Dendritic cell treated with granulocyte-macrophage colony-stimulating factor and Interleukin-4, amounts not matched to agents 40 ng/mL and 50 ng/mL, for 4 days (primary cell): ENCODE results near the gene TUFT1.
A peak's percentile ranks its signal among the peaks of the same experiment; 100 is the strongest.
"Not testable (repeated sequence)": the region's sequence is repeated elsewhere in the genome, so short reads cannot be mapped to it uniquely, and the experiment has no call there.

Experiments used
- H3K27ac Mint-ChIP-seq: one replicate; pipeline ENCODE4 v1.8.0; 2022; ENCODE audit warnings: mild to moderate bottlenecking, mixed read lengths
- H3K27me3 Mint-ChIP-seq: one replicate; pipeline ENCODE4 v1.8.0; 2022; ENCODE audit warnings: mild to moderate bottlenecking, mixed read lengths
- H3K36me3 Mint-ChIP-seq: one replicate; pipeline ENCODE4 v1.8.0; 2022; ENCODE audit warnings: low read depth, mixed read lengths
- H3K4me1 Mint-ChIP-seq: one replicate; pipeline ENCODE4 v1.8.0; 2022; ENCODE audit warnings: low read depth, mixed read lengths
- H3K4me3 Mint-ChIP-seq: one replicate; pipeline ENCODE4 v1.8.0; 2022; ENCODE audit warnings: mild to moderate bottlenecking, moderate library complexity, mixed read lengths
- H3K9me3 Mint-ChIP-seq: one replicate; pipeline ENCODE4 v1.8.0; 2022; ENCODE audit warnings: mixed read lengths
- intact Hi-C: fragments of 100-400 bp; cut with micrococcal nuclease; formaldehyde crosslinking; loops from one replicate; pipeline ENCODE4 v1.15.0; 2022

TUFT1 gene

GRCh38 chr1:151585622-151586021 is 45.5 kb downstream of the TUFT1 start:
- Mint-ChIP-seq H3K4me3 (no peak overlapping the region), H3K36me3 (no peaks in the 10 kb centered on the region), H3K4me1 (no peaks in the 10 kb centered on the region), H3K27me3 (peaks cover 2% of the 10 kb centered on the region), H3K27ac (no peak overlapping the region), H3K9me3 (peaks cover 4% of the 10 kb centered on the region)
- intact Hi-C loops: no loop called here

GRCh38 chr1:151590961-151591360 is 50.9 kb downstream of the TUFT1 start:
- intact Hi-C loops: no loop called here
- Mint-ChIP-seq H3K9me3 (peaks cover 15% of the 10 kb centered on the region), H3K4me1 (peaks cover 13% of the 10 kb centered on the region), H3K27me3 (peaks cover 2% of the 10 kb centered on the region), H3K4me3 (no peak overlapping the region), H3K27ac (no peak overlapping the region), H3K36me3 (no peaks in the 10 kb centered on the region)

GRCh38 chr1:151593730-151594129 is 53.6 kb downstream of the TUFT1 start:
- H3K36me3 Mint-ChIP-seq: no peaks in the 10 kb centered on the region
- H3K27me3 Mint-ChIP-seq: peaks cover 4% of the 10 kb centered on the region
- peak overlapping the region; percentile 37 for H3K27ac Mint-ChIP-seq
- H3K9me3 Mint-ChIP-seq: peaks cover 15% of the 10 kb centered on the region
- peak overlapping the region; percentile 59 for H3K4me3 Mint-ChIP-seq
- intact Hi-C loops: no loop called here
- H3K4me1 Mint-ChIP-seq: peaks cover 13% of the 10 kb centered on the region

- peak overlapping the region; percentile 37 for H3K27ac Mint-ChIP-seq
- H3K4me1 Mint-ChIP-seq: peaks cover 13% of the 10 kb centered on the region
- peaks cover 4% of the 10 kb centered on the region for H3K27me3 Mint-ChIP-seq
- intact Hi-C loops: no loop called here
- H3K36me3 Mint-ChIP-seq: no peaks in the 10 kb centered on the region
- peaks cover 15% of the 10 kb centered on the region for H3K9me3 Mint-ChIP-seq
- peak overlapping the region; percentile 59 for H3K4me3 Mint-ChIP-seq
These were observed 54.1 kb downstream of the TUFT1 start for GRCh38 chr1:151594143-151594625.

GRCh38 chr1:151596166-151596953 is 56.3 kb downstream of the TUFT1 start:
- Mint-ChIP-seq H3K4me1 (peaks cover 13% of the 10 kb centered on the region), H3K4me3 (no peak overlapping the region), H3K9me3 (peaks cover 3% of the 10 kb centered on the region), H3K36me3 (no peaks in the 10 kb centered on the region), H3K27me3 (peaks cover 2% of the 10 kb centered on the region), H3K27ac (no peak overlapping the region)
- intact Hi-C loops: no loop called here

GRCh38 chr1:151602550-151602949 is 62.4 kb downstream of the TUFT1 start:
- H3K4me3 Mint-ChIP-seq, H3K36me3 Mint-ChIP-seq, intact Hi-C loops, H3K9me3 Mint-ChIP-seq, H3K27me3 Mint-ChIP-seq, H3K27ac Mint-ChIP-seq: not testable (repeated sequence)
- H3K4me1 Mint-ChIP-seq: peaks cover 13% of the 10 kb centered on the region

GRCh38 chr1:151604291-151604690 is 64.2 kb downstream of the TUFT1 start:
- Mint-ChIP-seq H3K4me3 (no peak overlapping the region), H3K27me3 (peaks cover 4% of the 10 kb centered on the region), H3K27ac (no peak overlapping the region), H3K36me3 (no peaks in the 10 kb centered on the region), H3K9me3 (no peaks in the 10 kb centered on the region), H3K4me1 (peaks cover 22% of the 10 kb centered on the region)
- intact Hi-C loops: no loop called here

- Mint-ChIP-seq H3K4me3 (no peak overlapping the region), H3K27me3 (peaks cover 4% of the 10 kb centered on the region), H3K27ac (peak overlapping the region; percentile 16), H3K36me3 (no peaks in the 10 kb centered on the region), H3K4me1 (peaks cover 23% of the 10 kb centered on the region), H3K9me3 (no peaks in the 10 kb centered on the region)
- intact Hi-C loops: no loop called here
These were observed 66.3 kb downstream of the TUFT1 start for GRCh38 chr1:151606384-151606783.

- H3K27me3 Mint-ChIP-seq: peaks cover 4% of the 10 kb centered on the region
- H3K27ac Mint-ChIP-seq: peak overlapping the region; percentile 16
These were observed 66.7 kb downstream of the TUFT1 start for GRCh38 chr1:151606857-151607256.

GRCh38 chr1:151610142-151610541 is 70.0 kb downstream of the TUFT1 start:
- H3K36me3 Mint-ChIP-seq: peaks cover 23% of the 10 kb centered on the region
- H3K4me3 Mint-ChIP-seq: no peak overlapping the region
- intact Hi-C loops: loop anchor here (10.0 kb wide), 1 partner anchor 55 kb away; no protein-coding TSS in a partner anchor
- H3K9me3 Mint-ChIP-seq: no peaks in the 10 kb centered on the region
- peaks cover 46% of the 10 kb centered on the region for H3K4me1 Mint-ChIP-seq
- H3K27ac Mint-ChIP-seq: no peak overlapping the region
- peaks cover 2% of the 10 kb centered on the region for H3K27me3 Mint-ChIP-seq

More at GRCh38 chr1:151606857-151607256, 66.7 kb downstream of the TUFT1 start:
- Mint-ChIP-seq H3K4me3 (no peak overlapping the region), H3K36me3 (no peaks in the 10 kb centered on the region), H3K4me1 (peaks cover 26% of the 10 kb centered on the region), H3K9me3 (no peaks in the 10 kb centered on the region)
- intact Hi-C loops: no loop called here

GRCh38 chr1:151611288-151611790 is 71.2 kb downstream of the TUFT1 start:
- H3K27ac Mint-ChIP-seq: peak overlapping the region; percentile 92
- peak overlapping the region; percentile 97 for H3K4me3 Mint-ChIP-seq
- H3K36me3 Mint-ChIP-seq: peaks cover 30% of the 10 kb centered on the region
- no peaks in the 10 kb centered on the region for H3K9me3 Mint-ChIP-seq
- intact Hi-C loops: loop anchor here (10.0 kb wide), 1 partner anchor 53 kb away; no protein-coding TSS in a partner anchor
- peaks cover 57% of the 10 kb centered on the region for H3K4me1 Mint-ChIP-seq
- peaks cover 2% of the 10 kb centered on the region for H3K27me3 Mint-ChIP-seq

- Mint-ChIP-seq H3K27me3 (peaks cover 2% of the 10 kb centered on the region), H3K4me1 (peaks cover 51% of the 10 kb centered on the region), H3K9me3 (no peaks in the 10 kb centered on the region), H3K4me3 (peak within 1 kb of the TSS; percentile 97), H3K36me3 (peaks cover 30% of the 10 kb centered on the region), H3K27ac (peak within 1 kb of the TSS; percentile 92)
- intact Hi-C loops: loop anchor here (2.0 to 10.0 kb wide), 2 partner anchors 53 to 71 kb away; partner anchors contain the start of gene TUFT1
These were observed 71.9 kb downstream of the TUFT1 start, which contains the start of gene SNX27 for GRCh38 chr1:151611832-151612500. SNX27 (plus strand) TSS chr1:151612050; CDS start chr1:151612202, 152 bp downstream.

- intact Hi-C loops: loop anchor here (2.0 to 10.0 kb wide), 2 partner anchors 52 to 72 kb away; partner anchors contain the start of gene TUFT1
- no peaks in the 10 kb centered on the region for H3K27me3 Mint-ChIP-seq
These were observed 72.6 kb downstream of the TUFT1 start for GRCh38 chr1:151612501-151613281.

More at GRCh38 chr1:151612501-151613281, 72.6 kb downstream of the TUFT1 start:
- peaks cover 44% of the 10 kb centered on the region for H3K4me1 Mint-ChIP-seq
- no peaks in the 10 kb centered on the region for H3K9me3 Mint-ChIP-seq
- peaks cover 30% of the 10 kb centered on the region for H3K36me3 Mint-ChIP-seq
- H3K4me3 Mint-ChIP-seq: peak overlapping the region; percentile 97
- peak overlapping the region; percentile 92 for H3K27ac Mint-ChIP-seq
